ENCODE results near the gene TFDP1.

Gene TFDP1

DNA sequence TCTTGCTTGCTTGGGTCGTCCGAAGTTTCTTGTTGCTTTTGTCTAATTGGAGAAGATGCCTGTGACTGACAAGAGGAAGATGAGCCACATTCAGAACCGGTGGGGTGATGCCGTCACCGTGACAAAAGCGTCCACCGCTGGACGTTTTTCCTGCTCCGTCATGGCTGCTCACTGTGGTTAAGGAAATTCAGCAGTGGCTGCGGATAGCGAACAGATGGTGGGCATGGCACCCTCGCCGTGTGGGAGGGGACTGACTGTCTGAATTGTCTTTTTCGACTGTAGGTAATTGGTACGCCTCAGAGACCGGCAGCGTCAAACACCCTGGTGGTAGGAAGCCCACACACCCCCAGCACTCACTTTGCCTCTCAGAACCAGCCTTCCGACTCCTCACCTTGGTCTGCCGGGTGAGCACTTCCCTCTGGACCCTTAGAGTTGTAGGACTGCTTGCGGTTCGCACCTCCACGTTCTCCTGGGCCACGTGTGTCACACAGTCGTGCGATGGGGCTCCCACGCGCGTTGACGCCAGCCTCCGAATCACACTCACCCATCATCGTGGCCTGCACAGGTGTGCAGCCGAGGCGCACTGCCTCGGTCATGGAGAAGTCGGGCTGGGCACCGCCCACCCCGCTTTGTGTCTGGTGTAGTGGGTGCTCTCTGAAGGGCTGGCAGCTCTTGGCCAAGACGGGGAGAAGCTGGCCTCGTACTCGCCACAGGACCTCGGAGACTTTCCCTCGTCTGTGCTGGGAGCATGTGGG is 47.0 kb downstream of the TFDP1 start:
- no peak overlapping the region for H3K27ac ChIP-seq (ENCODE audit: low read depth, low read length)
- H3K9me2 ChIP-seq (replicated peaks; ENCODE audit: insufficient read depth, low read length) = no peaks in the 10 kb centered on the region
- H3K9me3 ChIP-seq (ENCODE audit: insufficient read depth, low read length) = no peaks in the 10 kb centered on the region
- H3K4me3 ChIP-seq (ENCODE audit: insufficient read depth, low read length, poor library complexity, severe bottlenecking) = no peak overlapping the region
- H3K79me2 ChIP-seq (ENCODE audit: insufficient read depth, low read length) = peaks cover 50% of the 10 kb centered on the region
- TF ChIP-seq EZH2phosphoT487 (conservative IDR thresholded peaks at IDR 0.05; ENCODE audit: low read length) = no peak
- TF ChIP-seq, protein P1, sequence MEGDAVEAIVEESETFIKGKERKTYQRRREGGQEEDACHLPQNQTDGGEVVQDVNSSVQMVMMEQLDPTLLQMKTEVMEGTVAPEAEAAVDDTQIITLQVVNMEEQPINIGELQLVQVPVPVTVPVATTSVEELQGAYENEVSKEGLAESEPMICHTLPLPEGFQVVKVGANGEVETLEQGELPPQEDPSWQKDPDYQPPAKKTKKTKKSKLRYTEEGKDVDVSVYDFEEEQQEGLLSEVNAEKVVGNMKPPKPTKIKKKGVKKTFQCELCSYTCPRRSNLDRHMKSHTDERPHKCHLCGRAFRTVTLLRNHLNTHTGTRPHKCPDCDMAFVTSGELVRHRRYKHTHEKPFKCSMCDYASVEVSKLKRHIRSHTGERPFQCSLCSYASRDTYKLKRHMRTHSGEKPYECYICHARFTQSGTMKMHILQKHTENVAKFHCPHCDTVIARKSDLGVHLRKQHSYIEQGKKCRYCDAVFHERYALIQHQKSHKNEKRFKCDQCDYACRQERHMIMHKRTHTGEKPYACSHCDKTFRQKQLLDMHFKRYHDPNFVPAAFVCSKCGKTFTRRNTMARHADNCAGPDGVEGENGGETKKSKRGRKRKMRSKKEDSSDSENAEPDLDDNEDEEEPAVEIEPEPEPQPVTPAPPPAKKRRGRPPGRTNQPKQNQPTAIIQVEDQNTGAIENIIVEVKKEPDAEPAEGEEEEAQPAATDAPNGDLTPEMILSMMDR (IDR thresholded peaks at IDR 0.05; ENCODE audit: insufficient read depth, low read length, poor library complexity, severe bottlenecking) = no peak
- H3K36me3 ChIP-seq (ENCODE audit: low read length) = peaks cover 8% of the 10 kb centered on the region; the same call in 1 of the 2 replicates
- no peak overlapping the region for H2AFZ ChIP-seq (ENCODE audit: low read depth, low read length, severe bottlenecking)
- no peaks in the 10 kb centered on the region for H3F3A ChIP-seq (ENCODE audit: insufficient read depth)
- peaks cover 4% of the 10 kb centered on the region for H4K20me1 ChIP-seq (ENCODE audit: low read depth, low read length)
- H3K27me3 ChIP-seq (ENCODE audit: low read length) = no peaks in the 10 kb centered on the region
- no peak overlapping the region for H3K9ac ChIP-seq (ENCODE audit: low read length)
- H3K4me2 ChIP-seq (ENCODE audit: low read depth, low read length, poor library complexity, severe bottlenecking) = no peak overlapping the region

DNA sequence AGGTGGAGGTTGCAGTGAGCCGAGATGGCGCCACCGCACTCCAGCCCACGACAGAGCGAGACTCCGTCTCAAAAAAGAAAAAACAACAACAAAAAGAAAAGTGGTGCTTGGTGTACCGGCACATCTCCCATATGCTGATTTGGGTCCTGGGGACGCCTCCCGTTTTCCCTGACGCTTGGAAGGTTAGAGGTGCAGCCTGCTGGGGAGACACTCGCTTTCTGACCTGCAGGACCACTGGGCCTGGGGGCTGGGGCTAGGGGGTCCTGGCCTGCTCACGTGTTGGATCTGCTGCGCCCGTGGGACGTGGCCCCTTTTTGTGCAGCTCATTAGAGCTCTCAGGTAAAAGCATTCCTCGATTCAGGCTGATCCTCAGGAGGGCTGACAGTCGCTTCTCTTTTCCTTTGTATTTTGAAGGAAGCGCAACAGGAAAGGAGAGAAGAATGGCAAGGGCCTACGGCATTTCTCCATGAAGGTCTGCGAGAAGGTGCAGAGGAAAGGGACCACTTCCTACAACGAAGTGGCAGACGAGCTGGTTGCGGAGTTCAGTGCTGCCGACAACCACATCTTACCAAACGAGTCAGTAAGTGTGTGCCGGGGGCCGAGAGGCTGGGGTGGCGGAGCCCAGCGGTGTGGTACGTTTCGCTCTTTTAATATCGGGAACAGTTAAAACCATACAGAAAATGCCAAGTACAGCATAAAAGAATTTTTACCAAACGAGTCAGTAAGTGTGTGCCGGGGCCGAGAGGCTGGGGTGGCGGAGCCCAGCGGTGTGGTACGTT is 48.3 kb downstream of the TFDP1 start:
- Histone ChIP-seq H2AFZ (ENCODE audit: low read depth, low read length, severe bottlenecking) (no peak overlapping the region), H3K9ac (ENCODE audit: low read length) (no peak overlapping the region), H3K4me3 (ENCODE audit: insufficient read depth, low read length, poor library complexity, severe bottlenecking) (no peak overlapping the region), H3K27me3 (ENCODE audit: low read length) (no peaks in the 10 kb centered on the region), H3K9me3 (ENCODE audit: insufficient read depth, low read length) (no peaks in the 10 kb centered on the region), H3K36me3 (ENCODE audit: low read length) (peaks cover 5% of the 10 kb centered on the region; the same call in 1 of the 2 replicates), H3F3A (ENCODE audit: insufficient read depth) (no peaks in the 10 kb centered on the region), H3K9me2 (replicated peaks; ENCODE audit: insufficient read depth, low read length) (no peaks in the 10 kb centered on the region), H4K20me1 (ENCODE audit: low read depth, low read length) (no peaks in the 10 kb centered on the region; the same call in 1 of the 2 replicates), H3K4me2 (ENCODE audit: low read depth, low read length, poor library complexity, severe bottlenecking) (no peak overlapping the region), H3K27ac (ENCODE audit: low read depth, low read length) (no peak overlapping the region), H3K79me2 (ENCODE audit: insufficient read depth, low read length) (peaks cover 37% of the 10 kb centered on the region)
- TF ChIP-seq EZH2phosphoT487 (conservative IDR thresholded peaks at IDR 0.05; ENCODE audit: low read length) = no peak
- TF ChIP-seq, protein P1 (IDR thresholded peaks at IDR 0.05; ENCODE audit: insufficient read depth, low read length, poor library complexity, severe bottlenecking) = no peak

DNA sequence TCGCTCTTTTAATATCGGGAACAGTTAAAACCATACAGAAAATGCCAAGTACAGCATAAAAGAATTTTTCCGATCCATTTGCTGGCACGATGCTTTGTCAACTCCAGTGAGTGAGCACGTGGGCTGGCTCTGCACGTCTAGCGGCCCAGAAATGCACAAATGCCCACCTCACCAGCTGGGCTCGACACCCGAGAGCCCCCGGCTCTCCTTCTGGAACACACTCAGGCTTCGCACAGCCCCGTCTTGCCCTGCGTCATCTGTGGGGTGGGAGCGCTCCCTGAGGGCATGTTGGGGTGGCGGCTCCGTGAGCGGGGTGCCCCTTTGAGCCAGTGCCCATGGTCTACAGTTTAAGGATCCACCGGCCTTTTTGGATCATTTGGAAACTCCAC is 48.9 kb downstream of the TFDP1 start:
- Histone ChIP-seq H3K9me2 (replicated peaks; ENCODE audit: insufficient read depth, low read length) (no peaks in the 10 kb centered on the region), H4K20me1 (ENCODE audit: low read depth, low read length) (no peaks in the 10 kb centered on the region; the same call in 1 of the 2 replicates), H3K79me2 (ENCODE audit: insufficient read depth, low read length) (peaks cover 31% of the 10 kb centered on the region), H3K36me3 (ENCODE audit: low read length) (peaks cover 10% of the 10 kb centered on the region; the same call in 1 of the 2 replicates), H3K4me3 (ENCODE audit: insufficient read depth, low read length, poor library complexity, severe bottlenecking) (no peak overlapping the region), H3K9ac (ENCODE audit: low read length) (no peak overlapping the region), H3K27ac (ENCODE audit: low read depth, low read length) (no peak overlapping the region), H3K4me2 (ENCODE audit: low read depth, low read length, poor library complexity, severe bottlenecking) (no peak overlapping the region), H3K27me3 (ENCODE audit: low read length) (no peaks in the 10 kb centered on the region), H3K9me3 (ENCODE audit: insufficient read depth, low read length) (no peaks in the 10 kb centered on the region), H3F3A (ENCODE audit: insufficient read depth) (no peaks in the 10 kb centered on the region), H2AFZ (ENCODE audit: low read depth, low read length, severe bottlenecking) (no peak overlapping the region)
- no peak for TF ChIP-seq EZH2phosphoT487 (conservative IDR thresholded peaks at IDR 0.05; ENCODE audit: low read length)
- TF ChIP-seq, protein P1 (IDR thresholded peaks at IDR 0.05; ENCODE audit: insufficient read depth, low read length, poor library complexity, severe bottlenecking) = no peak
